NCI-H1436 (cell line): ENCODE measurements around the gene TJP3.

Source experiments
- DNase-seq: peaks from one replicate; lab custom pipeline; 2025; lab: John Stamatoyannopoulos, UW

Gene TJP3

GRCh38 chr19:3691726-3692125 is 16.5 kb upstream of the TJP3 start:
- DNase-seq, result no peak

GRCh38 chr19:3692141-3693024 is 15.8 kb upstream of the TJP3 start:
- DNase-seq, result no peak

GRCh38 chr19:3693025-3693925 is 14.9 kb upstream of the TJP3 start:
- DNase-seq, result no peak

- no peak for DNase-seq
Observed at GRCh38 chr19:3694361-3695123, 13.6 kb upstream of the TJP3 start.

GRCh38 chr19:3695124-3695733 is 13.0 kb upstream of the TJP3 start:
- DNase-seq, result no peak

GRCh38 chr19:3695986-3696659 is 12.1 kb upstream of the TJP3 start:
- DNase-seq, result no peak

- DNase-seq, result no peak
Observed at GRCh38 chr19:3696660-3696995, 11.6 kb upstream of the TJP3 start.

- DNase-seq, result no peak
Observed at GRCh38 chr19:3697094-3697493, 11.1 kb upstream of the TJP3 start.

- DNase-seq, result no peak
Observed at GRCh38 chr19:3697671-3698385, 10.4 kb upstream of the TJP3 start.

GRCh38 chr19:3698386-3698950 is 9.7 kb upstream of the TJP3 start:
- no peak for DNase-seq

- DNase-seq, result no peak
Observed at GRCh38 chr19:3698974-3699740, 9.0 kb upstream of the TJP3 start.

GRCh38 chr19:3699741-3700241 is 8.4 kb upstream of the TJP3 start:
- no peak for DNase-seq

GRCh38 chr19:3700242-3701032 is 7.7 kb upstream of the TJP3 start, which contains the start of gene PIP5K1C:
TSS of gene PIP5K1C (minus strand) at chr19:3700468. CDS start at chr19:3700390, 78 bp downstream.
- DNase-seq, result peak; percentile 83

- DNase-seq, result no peak
Observed at GRCh38 chr19:3701200-3701599, 7.0 kb upstream of the TJP3 start.

GRCh38 chr19:3707868-3708206 is 347 bp upstream of the TJP3 start:
- no peak for DNase-seq

- peak; percentile 45 for DNase-seq
Observed at GRCh38 chr19:3710265-3710812, 2.2 kb downstream of the TJP3 start.

- DNase-seq, result no peak
Observed at GRCh38 chr19:3712663-3713611, 4.8 kb downstream of the TJP3 start.
